Measurements from ENCODE around the gene GALNT12. TPM values are rescaled to one million over a fixed set of nuclear protein-coding genes. Genes with fewer than 3 reads are reported as not detected.

The GALNT12 gene
- total RNA-seq, 1 experiment from 2014 or later = 31.2 TPM

- POLR2A ChIA-PET = no interaction called here
- H2AFZ ChIP-seq (ENCODE audit: low read depth, low read length, poor library complexity, severe bottlenecking) = no peak overlapping the region
- no peaks in the 10 kb centered on the region for H3K79me2 ChIP-seq (ENCODE audit: insufficient read depth, low read length)
- H3K9ac ChIP-seq (ENCODE audit: low read length) = no peak overlapping the region
- CTCF ChIA-PET = no interaction called here
- H3K9me3 ChIP-seq (ENCODE audit: control insufficient read depth in 1 of 2, insufficient read depth in 1 of 2, low read depth in 1 of 2, low read length in 2 of 2) = no peaks in the 10 kb centered on the region
- H3K4me3 ChIP-seq (replicated peaks in 1 of 2; ENCODE audit: low read depth in 1 of 2, low read length in 2 of 2) = no peak overlapping the region
- H3K4me1 ChIP-seq (ENCODE audit: control insufficient read depth in 1 of 2, insufficient read depth in 2 of 2, low read length in 2 of 2) = no peaks in the 10 kb centered on the region
- intact Hi-C loops (cut with micrococcal nuclease) = no loop called here
- TF ChIP-seq ZFX (IDR thresholded peaks at IDR 0.05) = no peak
- TF ChIP-seq ELF1 (IDR thresholded peaks at IDR 0.05; ENCODE audit: borderline replicate concordance, low read depth) = no peak
- no peak for TF ChIP-seq ATF3 (IDR thresholded peaks at IDR 0.05)
- no peak for TF ChIP-seq SIN3A (IDR thresholded peaks at IDR 0.05; ENCODE audit: low read depth)
- no peak for TF ChIP-seq JUND (IDR thresholded peaks at IDR 0.05)
- no peak for TF ChIP-seq RAD21 (IDR thresholded peaks at IDR 0.05; ENCODE audit: low read depth)
- no peak for TF ChIP-seq MAX (IDR thresholded peaks at IDR 0.05)
- ATAC-seq (no peak), DNase-seq (ENCODE audit: low read depth, low spot score) (no peak)
- no peaks in the 10 kb centered on the region; the same call in 1 of the 2 replicates for H3K9me2 ChIP-seq (ENCODE audit: insufficient read depth)
- RAD21 ChIA-PET (ENCODE audit: low non-redundant PET in 1 of 2, low total read pairs in 2 of 2, uncharacterized antibody in 2 of 2, unreplicated experiment in 2 of 2) = no interaction called here
- no peaks in the 10 kb centered on the region for H3K36me3 ChIP-seq (ENCODE audit: control insufficient read depth in 1 of 2, insufficient read depth in 2 of 2, low read length in 2 of 2)
- no peak overlapping the region for H3K27ac ChIP-seq (ENCODE audit: low read depth, low read length)
- no peaks in the 10 kb centered on the region for H4K20me1 ChIP-seq (ENCODE audit: insufficient read depth)
- no TSS peak for BruUV-seq (replicated peaks)
- H3K27me3 ChIP-seq (ENCODE audit: insufficient read depth, low read length) = peaks cover 8% of the 10 kb centered on the region
- no peak overlapping the region for H3K4me2 ChIP-seq (ENCODE audit: low read length)
Observed at GRCh38 chr9:98873951-98874371, 66.5 kb downstream of the GALNT12 start.

GRCh38 chr9:98874721-98875255, 67.3 kb downstream of the GALNT12 start:
- no peak for DNase-seq (ENCODE audit: low read depth, low spot score)
- H3K27ac ChIP-seq (ENCODE audit: low read depth, low read length) = no peak overlapping the region
- no peak overlapping the region for H3K9ac ChIP-seq (ENCODE audit: low read length)
- H3K79me2 ChIP-seq (ENCODE audit: insufficient read depth, low read length) = no peaks in the 10 kb centered on the region
- ChIA-PET POLR2A (no interaction called here), CTCF (no interaction called here), RAD21 (ENCODE audit: low non-redundant PET in 1 of 2, low total read pairs in 2 of 2, uncharacterized antibody in 2 of 2, unreplicated experiment in 2 of 2) (no interaction called here)
- H3K4me3 ChIP-seq (replicated peaks in 1 of 2; ENCODE audit: low read depth in 1 of 2, low read length in 2 of 2) = no peak overlapping the region
- ATAC-seq = no peak
- TF ChIP-seq CTCF (IDR thresholded peaks at IDR 0.05 in 2 of 3, conservative IDR thresholded peaks at IDR 0.05 in 1 of 3; ENCODE audit: borderline replicate concordance in 1 of 3, insufficient read depth in 1 of 3, low read depth in 2 of 3, low read length in 2 of 3) = no peak
- TF ChIP-seq JUND (IDR thresholded peaks at IDR 0.05) = no peak
- no peak for TF ChIP-seq YY1 (IDR thresholded peaks at IDR 0.05; ENCODE audit: extremely low read depth, insufficient replicate concordance, low read depth, low read length)
- TF ChIP-seq EGR1 (IDR thresholded peaks at IDR 0.05; ENCODE audit: low read depth) = no peak
- TF ChIP-seq ELF1 (IDR thresholded peaks at IDR 0.05; ENCODE audit: borderline replicate concordance, low read depth) = no peak
- TF ChIP-seq POLR2AphosphoS5 (IDR thresholded peaks at IDR 0.05; ENCODE audit: low read depth, low read length) = no peak
- H4K20me1 ChIP-seq (ENCODE audit: insufficient read depth) = no peaks in the 10 kb centered on the region
- H2AFZ ChIP-seq (ENCODE audit: low read depth, low read length, poor library complexity, severe bottlenecking) = no peak overlapping the region
- H3K4me2 ChIP-seq (ENCODE audit: low read length) = no peak overlapping the region
- H3K9me3 ChIP-seq (ENCODE audit: control insufficient read depth in 1 of 2, insufficient read depth in 1 of 2, low read depth in 1 of 2, low read length in 2 of 2) = no peaks in the 10 kb centered on the region
- H3K36me3 ChIP-seq (ENCODE audit: control insufficient read depth in 1 of 2, insufficient read depth in 2 of 2, low read length in 2 of 2) = no peaks in the 10 kb centered on the region
- BruUV-seq (replicated peaks) = no TSS peak
- peaks cover 16% of the 10 kb centered on the region for H3K27me3 ChIP-seq (ENCODE audit: insufficient read depth, low read length)
- intact Hi-C loops (cut with micrococcal nuclease) = no loop called here
- no peaks in the 10 kb centered on the region; the same call in 1 of the 2 replicates for H3K9me2 ChIP-seq (ENCODE audit: insufficient read depth)
- no peaks in the 10 kb centered on the region for H3K4me1 ChIP-seq (ENCODE audit: control insufficient read depth in 1 of 2, insufficient read depth in 2 of 2, low read length in 2 of 2)
